Adrenal gland (tissue), 12 donors: Measurements from ENCODE around the gene SLC34A3. TPM values are rescaled to one million over a fixed set of nuclear protein-coding genes. Genes with fewer than 3 reads are reported as not detected.

ENCODE experiments used
- DNase-seq, 7 donors: peaks; one replicate each; pipeline ENCODE4 v3.0.0-alpha.2; 2019 to 2020
- H3K27ac ChIP-seq, 5 donors: fragments of 200-600 bp; sonication (generic) in 4 of 5; 1 replicate in 3 of 5; 2 replicates in 2 of 5; pipeline versions ENCODE4 v1.5.1 to v1.8.0; 2016 to 2020; ENCODE audit warnings: mild to moderate bottlenecking in 1 of 5
- H3K27me3 ChIP-seq: fragments of 200-600 bp; 2 replicates; pipeline ENCODE4 v1.8.0; 2021
- H3K36me3 ChIP-seq, 2 donors: fragments of 200-600 bp; replicated peaks in 1 of 2; 1 replicate in 1 of 2; 2 replicates in 1 of 2; pipeline versions ENCODE4 v1.5.1 to v1.8.0; 2018 to 2022
- H3K4me1 ChIP-seq, 2 donors: fragments of 200-600 bp; replicated peaks in 1 of 2; 1 replicate in 1 of 2; 2 replicates in 1 of 2; pipeline versions ENCODE4 v1.5.1 to v1.8.0; 2018 to 2021
- H3K4me3 ChIP-seq, 4 donors: fragments of 200-600 bp; sonication (generic) in 3 of 4; one replicate each; pipeline ENCODE4 v1.5.1; 2016 to 2018
- H3K9me3 ChIP-seq, 3 donors: fragments of 200-600 bp; sonication (generic) in 1 of 3; replicated peaks in 1 of 3; 1 replicate in 2 of 3; 2 replicates in 1 of 3; pipeline versions ENCODE4 v1.5.1 to v1.8.0; 2016 to 2021
- CTCF ChIP-seq, 6 experiments: fragments of 450-650 bp in 4 of 6; fragments of 200-600 bp in 2 of 6; sonication (generic) in 1 of 6; IDR thresholded peaks; 1 replicate in 5 of 6; 2 replicates in 1 of 6; pipeline versions ENCODE4 v1.5.1 to v1.8.0; 2016 to 2021; ENCODE audit warnings: antibody characterized with exemption in 6 of 6, mild to moderate bottlenecking in 2 of 6, moderate library complexity in 1 of 6
- POLR2A ChIP-seq, 2 donors: fragments of 450-650 bp; IDR thresholded peaks; one replicate each; pipeline ENCODE4 v1.6.1; 2017; ENCODE audit warnings: antibody characterized with exemption in 2 of 2, mild to moderate bottlenecking in 2 of 2, moderate library complexity in 1 of 2
- WGBS, 4 donors: extraction: QIAGEN DNeasy Blood & Tissue Kit in 2 of 4; methylation state at CpG; one replicate each; pipeline versions ENCODE4 v1.1.5 to v1.1.7; 2013 to 2017; 5-methylcytosine and 5-hydroxymethylcytosine counted together
- intact Hi-C, 2 donors: fragments of 100-400 bp; cut with DNase I; formaldehyde crosslinking; loops; one replicate each; pipeline versions ENCODE4 v1.14.1 to v1.15.0; 2022 to 2023
- polyA plus RNA-seq, 3 donors: library from polyadenylated mRNA; stranded (reverse); fragments of 200-250 nt in 2 of 3; fragments of 350-450 nt in 1 of 3; fragmentation: Illumina TruSeq in 1 of 3; extraction: RNeasy Lipid Tissue Mini Kit (QIAGEN cat#74804) in 1 of 3; gene quantifications; one replicate each; pipeline ENCODE4 v1.2.3, GENCODE V29; 2013 to 2014
- total RNA-seq, 9 donors: library from RNA; depleted of rRNA in 4 of 9; stranded (reverse); fragments of >200 nt in 4 of 9; fragments of 120-200 nt in 1 of 9; fragmentation: NEBNext Ultra II Directional in 1 of 9; extraction: Animal tissue kit (Norgen Biotek cat#: 25700) in 1 of 9; gene quantifications; one replicate each; pipeline versions ENCODE4 v1.1.0 to v1.2.4, GENCODE V29; 2013 to 2023
- donor health status: healthy with polysubstance abuse.
- donor health status: Bipolar disorder and iron deficiency.
- donor health status: DM: yes; HTN: yes; CAD: no.
- donor health status: DM: no; HTN: no; CAD: no.
- donor health status: DM: no; HTN: no; CAD: no.
- donor health status: DM: yes; HTN: yes; CAD: no.

SLC34A3 gene
- total and polyA plus RNA-seq, 12 donors = not detected

GRCh38 chr9:137218754-137219271 is 11.9 kb upstream of the SLC34A3 start:
- Histone ChIP-seq H3K9me3 (no peaks in the 10 kb centered on the region), H3K27me3 (no peaks in the 10 kb centered on the region), H3K4me1 (peaks cover 29 to 31% of the 10 kb centered on the region in 2 donors), H3K27ac (peak overlapping the region; percentile 19 to 82 (median 69)), H3K36me3 (no peaks in the 10 kb centered on the region), H3K4me3 (peak overlapping the region in 1 of 4 donors; percentile 59)
- intact Hi-C loops = no loop called here
- peak; percentile 70 to 92 (median 89) for DNase-seq
- 33 to 67% (median 48%) methylated on average over 10 to 12 of the region's 12 CpGs for WGBS, 4 donors
- peak in 1 of 2 donors; percentile 81 for TF ChIP-seq POLR2A (IDR thresholded peaks at IDR 0.05)
- no peak for TF ChIP-seq CTCF (IDR thresholded peaks at IDR 0.05)

- H3K4me3 ChIP-seq = no peak overlapping the region
- no peaks in the 10 kb centered on the region for H3K9me3 ChIP-seq
- no peak for DNase-seq
- peak overlapping the region in 2 of 5 donors; percentile 40 to 46 for H3K27ac ChIP-seq
- no peaks in the 10 kb centered on the region for H3K36me3 ChIP-seq
- H3K27me3 ChIP-seq = no peaks in the 10 kb centered on the region
- TF ChIP-seq CTCF (IDR thresholded peaks at IDR 0.05) (no peak), POLR2A (IDR thresholded peaks at IDR 0.05) (no peak)
- H3K4me1 ChIP-seq = peaks cover 29 to 37% of the 10 kb centered on the region in 2 donors
- intact Hi-C loops = no loop called here
- WGBS, 4 donors = 92 to 95% (median 94%) methylated on average over 2 to 10 of the region's 10 CpGs
Measured at GRCh38 chr9:137219757-137220316, 10.9 kb upstream of the SLC34A3 start.

GRCh38 chr9:137220317-137221094 is 10.2 kb upstream of the SLC34A3 start:
- Histone ChIP-seq H3K27me3 (no peaks in the 10 kb centered on the region), H3K4me1 (peaks cover 29 to 37% of the 10 kb centered on the region in 2 donors), H3K4me3 (no peak overlapping the region), H3K9me3 (no peaks in the 10 kb centered on the region), H3K36me3 (no peaks in the 10 kb centered on the region), H3K27ac (peak overlapping the region in 1 of 5 donors; percentile 91)
- 90 to 94% (median 91%) methylated on average over 31 to 52 of the region's 52 CpGs for WGBS, 4 donors
- intact Hi-C loops = no loop called here
- no peak for DNase-seq
- no peak for TF ChIP-seq POLR2A (IDR thresholded peaks at IDR 0.05)

GRCh38 chr9:137221095-137221505 is 9.6 kb upstream of the SLC34A3 start:
- 70 to 80% (median 78%) methylated on average over 9 to 14 of the region's 14 CpGs; no CpG with 5 or more reads in 1 of the 4 donors for WGBS, 4 donors
- H3K4me1 ChIP-seq = peaks cover 29 to 37% of the 10 kb centered on the region in 2 donors
- DNase-seq = no peak
- TF ChIP-seq POLR2A (IDR thresholded peaks at IDR 0.05) = no peak
- no peak for TF ChIP-seq CTCF (IDR thresholded peaks at IDR 0.05)
- H3K4me3 ChIP-seq = peak overlapping the region in 1 of 4 donors; percentile 60
- H3K36me3 ChIP-seq = no peaks in the 10 kb centered on the region
- no peaks in the 10 kb centered on the region for H3K9me3 ChIP-seq
- H3K27me3 ChIP-seq = no peaks in the 10 kb centered on the region
- intact Hi-C loops = no loop called here
- H3K27ac ChIP-seq = peak overlapping the region in 1 of 5 donors; percentile 91
